Measurements from ENCODE around the gene GRIK4. TPM values are rescaled to one million over a fixed set of nuclear protein-coding genes. Genes with fewer than 3 reads are reported as not detected.
"Not testable (repeated sequence)": the region's sequence is repeated elsewhere in the genome, so short reads cannot be mapped to it uniquely, and the experiment has no call there.

The GRIK4 gene
- total RNA-seq, 1 donor from 2014 or later = 0.52 TPM

DNA sequence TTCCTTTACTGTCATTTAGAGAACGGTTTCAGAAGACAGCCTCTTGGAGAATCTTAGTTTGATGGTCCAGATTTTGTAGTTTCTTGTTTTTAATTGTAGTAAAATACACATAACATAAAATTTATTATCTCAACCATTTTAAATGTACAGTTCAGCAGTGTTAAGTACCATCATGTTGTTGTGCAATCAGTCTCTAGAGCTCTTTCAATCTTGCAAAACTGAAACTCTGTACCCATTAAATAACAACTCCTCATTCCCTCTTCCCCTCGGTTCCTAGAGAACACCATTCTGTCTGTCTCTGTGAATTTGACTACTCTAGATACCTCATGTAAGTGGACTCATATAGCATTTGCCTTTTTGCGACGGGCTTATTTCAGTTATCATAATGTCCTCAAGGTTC is 69.8 kb downstream of the GRIK4 start:
- Histone ChIP-seq H3K4me3 (ENCODE audit: low read length in 3 of 3) (no peak overlapping the region), H3K9me3 (ENCODE audit: control insufficient read depth in 3 of 3, low read length in 3 of 3) (peaks cover 0 to 4% (median 0%) of the 10 kb centered on the region in 3 donors), H3K4me1 (ENCODE audit: control insufficient read depth in 3 of 3, insufficient read depth in 3 of 3, low read length in 3 of 3) (no peaks in the 10 kb centered on the region), H3K9ac (ENCODE audit: low read depth in 1 of 3, low read length in 3 of 3) (no peak overlapping the region), H3K27me3 (ENCODE audit: control insufficient read depth in 3 of 3, insufficient read depth in 3 of 3, low read length in 3 of 3) (peaks cover 0 to 25% (median 19%) of the 10 kb centered on the region in 3 donors), H3K36me3 (ENCODE audit: control insufficient read depth in 3 of 3, insufficient read depth in 3 of 3, low read length in 3 of 3) (no peaks in the 10 kb centered on the region), H3K27ac (ENCODE audit: low read depth, low read length) (no peak overlapping the region)

GRCh38 chr11:120582535-120582934 is 71.0 kb downstream of the GRIK4 start:
- H3K27ac ChIP-seq (ENCODE audit: low read depth, low read length); H3K9ac ChIP-seq (ENCODE audit: low read depth in 1 of 3, low read length in 3 of 3); H3K36me3 ChIP-seq (ENCODE audit: control insufficient read depth in 3 of 3, insufficient read depth in 3 of 3, low read length in 3 of 3); H3K9me3 ChIP-seq (ENCODE audit: control insufficient read depth in 3 of 3, low read length in 3 of 3); H3K4me3 ChIP-seq (ENCODE audit: low read length in 3 of 3); H3K4me1 ChIP-seq (ENCODE audit: control insufficient read depth in 3 of 3, insufficient read depth in 3 of 3, low read length in 3 of 3): not testable (repeated sequence)
- H3K27me3 ChIP-seq (ENCODE audit: control insufficient read depth in 3 of 3, insufficient read depth in 3 of 3, low read length in 3 of 3) = peaks cover 0 to 18% (median 18%) of the 10 kb centered on the region in 3 donors

DNA sequence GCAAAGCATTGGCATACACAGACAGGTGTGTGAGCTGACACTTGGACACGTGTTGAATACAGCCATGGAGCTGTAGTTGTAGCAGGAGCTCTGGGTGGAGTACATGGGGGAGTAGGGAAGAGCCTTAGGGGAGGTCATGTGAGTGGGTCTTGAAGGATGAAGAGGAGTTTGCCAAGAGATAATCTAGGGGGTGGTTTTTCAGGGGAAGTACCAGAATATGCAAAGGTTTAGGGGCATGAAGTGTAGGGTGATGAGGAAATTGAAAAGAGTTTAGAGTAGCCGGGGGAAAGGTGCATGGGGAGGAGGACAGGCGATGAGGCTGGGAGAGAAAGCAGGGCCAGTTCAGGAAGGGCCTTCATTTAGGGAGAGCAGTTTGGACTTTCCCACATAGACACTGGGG is 74.5 kb downstream of the GRIK4 start:
- Histone ChIP-seq H3K4me1 (ENCODE audit: control insufficient read depth in 3 of 3, insufficient read depth in 3 of 3, low read length in 3 of 3) (no peaks in the 10 kb centered on the region), H3K36me3 (ENCODE audit: control insufficient read depth in 3 of 3, insufficient read depth in 3 of 3, low read length in 3 of 3) (no peaks in the 10 kb centered on the region), H3K4me3 (ENCODE audit: low read length in 3 of 3) (no peak overlapping the region), H3K9ac (ENCODE audit: low read depth in 1 of 3, low read length in 3 of 3) (no peak overlapping the region), H3K27ac (ENCODE audit: low read depth, low read length) (no peak overlapping the region), H3K9me3 (ENCODE audit: control insufficient read depth in 3 of 3, low read length in 3 of 3) (peaks cover 0 to 4% (median 0%) of the 10 kb centered on the region in 3 donors), H3K27me3 (ENCODE audit: control insufficient read depth in 3 of 3, insufficient read depth in 3 of 3, low read length in 3 of 3) (peaks cover 0 to 7% (median 0%) of the 10 kb centered on the region in 3 donors)

GRCh38 chr11:120586728-120587127 is 75.2 kb downstream of the GRIK4 start:
- peaks cover 0 to 4% (median 0%) of the 10 kb centered on the region in 3 donors for H3K9me3 ChIP-seq (ENCODE audit: control insufficient read depth in 3 of 3, low read length in 3 of 3)
- H3K27ac ChIP-seq (ENCODE audit: low read depth, low read length) = no peak overlapping the region

DNA sequence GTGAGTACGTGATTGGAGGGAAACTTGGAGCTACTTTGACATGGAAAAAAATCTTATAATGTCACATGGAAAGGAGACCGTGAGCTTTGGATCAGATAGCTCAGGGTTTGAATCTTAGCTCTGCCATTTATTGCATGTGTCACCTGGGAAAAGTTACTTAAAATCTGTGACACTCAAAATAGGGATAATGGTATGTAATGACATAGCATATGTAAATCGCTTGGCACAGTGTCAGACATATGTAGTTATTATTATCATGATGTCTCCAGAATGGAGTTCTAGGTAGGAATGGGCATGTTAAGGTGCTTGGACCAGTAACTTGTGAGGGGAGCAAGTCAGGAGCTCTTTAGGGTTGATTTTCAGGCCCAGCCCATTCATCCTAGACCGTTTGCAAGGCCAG is 75.8 kb downstream of the GRIK4 start:
- Histone ChIP-seq H3K36me3 (ENCODE audit: control insufficient read depth in 3 of 3, insufficient read depth in 3 of 3, low read length in 3 of 3) (no peaks in the 10 kb centered on the region), H3K4me3 (ENCODE audit: low read length in 3 of 3) (no peak overlapping the region), H3K4me1 (ENCODE audit: control insufficient read depth in 3 of 3, insufficient read depth in 3 of 3, low read length in 3 of 3) (no peaks in the 10 kb centered on the region), H3K9me3 (ENCODE audit: control insufficient read depth in 3 of 3, low read length in 3 of 3) (peaks cover 0 to 4% (median 0%) of the 10 kb centered on the region in 3 donors), H3K27me3 (ENCODE audit: control insufficient read depth in 3 of 3, insufficient read depth in 3 of 3, low read length in 3 of 3) (peaks cover 0 to 7% (median 5%) of the 10 kb centered on the region in 3 donors), H3K27ac (ENCODE audit: low read depth, low read length) (no peak overlapping the region), H3K9ac (ENCODE audit: low read depth in 1 of 3, low read length in 3 of 3) (no peak overlapping the region)

More at GRCh38 chr11:120586728-120587127, 75.2 kb downstream of the GRIK4 start:
- H3K27me3 ChIP-seq (ENCODE audit: control insufficient read depth in 3 of 3, insufficient read depth in 3 of 3, low read length in 3 of 3) = peaks cover 0 to 7% (median 4%) of the 10 kb centered on the region in 3 donors
- no peak overlapping the region for H3K9ac ChIP-seq (ENCODE audit: low read depth in 1 of 3, low read length in 3 of 3)
- H3K4me1 ChIP-seq (ENCODE audit: control insufficient read depth in 3 of 3, insufficient read depth in 3 of 3, low read length in 3 of 3) = no peaks in the 10 kb centered on the region
- H3K4me3 ChIP-seq (ENCODE audit: low read length in 3 of 3) = no peak overlapping the region
- H3K36me3 ChIP-seq (ENCODE audit: control insufficient read depth in 3 of 3, insufficient read depth in 3 of 3, low read length in 3 of 3) = no peaks in the 10 kb centered on the region

DNA sequence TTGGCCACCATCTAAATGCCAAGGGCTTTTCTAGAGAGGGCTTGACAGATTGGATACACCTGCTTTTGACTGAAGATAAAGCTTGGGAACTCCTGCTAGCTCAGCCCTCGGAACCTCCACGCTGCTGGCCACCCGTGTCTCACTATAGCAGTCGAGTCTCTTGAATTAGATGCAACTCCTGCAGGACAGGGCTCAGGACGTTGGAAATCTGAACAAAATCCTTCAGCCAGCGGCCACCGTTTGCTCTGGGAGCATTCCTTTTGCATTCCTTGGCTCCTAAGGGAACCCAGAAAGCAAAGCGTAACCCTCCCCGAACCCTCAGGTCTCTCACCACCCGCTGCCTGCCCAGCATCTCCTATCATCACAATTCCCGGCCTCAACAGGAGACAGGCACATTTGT is 77.8 kb downstream of the GRIK4 start:
- Histone ChIP-seq H3K36me3 (ENCODE audit: control insufficient read depth in 3 of 3, insufficient read depth in 3 of 3, low read length in 3 of 3) (no peaks in the 10 kb centered on the region), H3K27ac (ENCODE audit: low read depth, low read length) (no peak overlapping the region), H3K4me3 (ENCODE audit: low read length in 3 of 3) (no peak overlapping the region), H3K9ac (ENCODE audit: low read depth in 1 of 3, low read length in 3 of 3) (no peak overlapping the region), H3K4me1 (ENCODE audit: control insufficient read depth in 3 of 3, insufficient read depth in 3 of 3, low read length in 3 of 3) (no peaks in the 10 kb centered on the region), H3K27me3 (ENCODE audit: control insufficient read depth in 3 of 3, insufficient read depth in 3 of 3, low read length in 3 of 3) (peaks cover 0 to 7% (median 5%) of the 10 kb centered on the region in 3 donors), H3K9me3 (ENCODE audit: control insufficient read depth in 3 of 3, low read length in 3 of 3) (peaks cover 0 to 3% (median 0%) of the 10 kb centered on the region in 3 donors)

DNA sequence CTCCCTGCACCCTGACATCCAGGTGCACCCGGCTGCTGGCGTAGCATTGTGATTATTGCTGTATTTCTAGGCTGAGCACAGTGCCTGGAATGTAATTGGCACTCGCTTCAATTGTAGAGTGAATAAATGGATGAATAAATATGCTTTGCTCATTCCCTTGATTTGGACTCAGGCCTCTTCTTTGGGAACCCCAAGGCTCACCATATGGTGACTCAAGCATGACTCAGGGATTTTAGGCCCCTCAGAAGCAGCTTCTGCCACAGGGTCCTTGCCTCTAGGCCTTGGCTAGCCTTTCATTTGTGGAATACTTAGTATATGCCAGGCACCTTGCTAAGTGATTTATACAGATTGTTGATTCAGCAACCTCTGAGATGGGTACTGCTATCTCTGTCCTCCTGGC is 78.9 kb downstream of the GRIK4 start:
- H3K9ac ChIP-seq (ENCODE audit: low read depth in 1 of 3, low read length in 3 of 3) = no peak overlapping the region
- no peaks in the 10 kb centered on the region for H3K9me3 ChIP-seq (ENCODE audit: control insufficient read depth in 3 of 3, low read length in 3 of 3)
- H3K4me3 ChIP-seq (ENCODE audit: low read length in 3 of 3) = no peak overlapping the region
- peaks cover 0 to 7% (median 5%) of the 10 kb centered on the region in 3 donors for H3K27me3 ChIP-seq (ENCODE audit: control insufficient read depth in 3 of 3, insufficient read depth in 3 of 3, low read length in 3 of 3)
- H3K27ac ChIP-seq (ENCODE audit: low read depth, low read length) = no peak overlapping the region
- no peaks in the 10 kb centered on the region for H3K4me1 ChIP-seq (ENCODE audit: control insufficient read depth in 3 of 3, insufficient read depth in 3 of 3, low read length in 3 of 3)
- no peaks in the 10 kb centered on the region for H3K36me3 ChIP-seq (ENCODE audit: control insufficient read depth in 3 of 3, insufficient read depth in 3 of 3, low read length in 3 of 3)

- Histone ChIP-seq H3K9ac (ENCODE audit: low read depth in 1 of 3, low read length in 3 of 3) (no peak overlapping the region), H3K4me1 (ENCODE audit: control insufficient read depth in 3 of 3, insufficient read depth in 3 of 3, low read length in 3 of 3) (no peaks in the 10 kb centered on the region), H3K4me3 (ENCODE audit: low read length in 3 of 3) (no peak overlapping the region), H3K36me3 (ENCODE audit: control insufficient read depth in 3 of 3, insufficient read depth in 3 of 3, low read length in 3 of 3) (no peaks in the 10 kb centered on the region), H3K9me3 (ENCODE audit: control insufficient read depth in 3 of 3, low read length in 3 of 3) (no peaks in the 10 kb centered on the region), H3K27ac (ENCODE audit: low read depth, low read length) (no peak overlapping the region), H3K27me3 (ENCODE audit: control insufficient read depth in 3 of 3, insufficient read depth in 3 of 3, low read length in 3 of 3) (peaks cover 5 to 8% (median 7%) of the 10 kb centered on the region in 3 donors)
Observed at GRCh38 chr11:120594746-120595145, 83.2 kb downstream of the GRIK4 start.

GRCh38 chr11:120595557-120595956 is 84.0 kb downstream of the GRIK4 start:
- Histone ChIP-seq H3K4me1 (ENCODE audit: control insufficient read depth in 3 of 3, insufficient read depth in 3 of 3, low read length in 3 of 3) (no peaks in the 10 kb centered on the region), H3K9me3 (ENCODE audit: control insufficient read depth in 3 of 3, low read length in 3 of 3) (no peaks in the 10 kb centered on the region), H3K4me3 (ENCODE audit: low read length in 3 of 3) (no peak overlapping the region), H3K9ac (ENCODE audit: low read depth in 1 of 3, low read length in 3 of 3) (no peak overlapping the region), H3K36me3 (ENCODE audit: control insufficient read depth in 3 of 3, insufficient read depth in 3 of 3, low read length in 3 of 3) (no peaks in the 10 kb centered on the region), H3K27me3 (ENCODE audit: control insufficient read depth in 3 of 3, insufficient read depth in 3 of 3, low read length in 3 of 3) (peaks cover 5 to 8% (median 7%) of the 10 kb centered on the region in 3 donors), H3K27ac (ENCODE audit: low read depth, low read length) (no peak overlapping the region)

DNA sequence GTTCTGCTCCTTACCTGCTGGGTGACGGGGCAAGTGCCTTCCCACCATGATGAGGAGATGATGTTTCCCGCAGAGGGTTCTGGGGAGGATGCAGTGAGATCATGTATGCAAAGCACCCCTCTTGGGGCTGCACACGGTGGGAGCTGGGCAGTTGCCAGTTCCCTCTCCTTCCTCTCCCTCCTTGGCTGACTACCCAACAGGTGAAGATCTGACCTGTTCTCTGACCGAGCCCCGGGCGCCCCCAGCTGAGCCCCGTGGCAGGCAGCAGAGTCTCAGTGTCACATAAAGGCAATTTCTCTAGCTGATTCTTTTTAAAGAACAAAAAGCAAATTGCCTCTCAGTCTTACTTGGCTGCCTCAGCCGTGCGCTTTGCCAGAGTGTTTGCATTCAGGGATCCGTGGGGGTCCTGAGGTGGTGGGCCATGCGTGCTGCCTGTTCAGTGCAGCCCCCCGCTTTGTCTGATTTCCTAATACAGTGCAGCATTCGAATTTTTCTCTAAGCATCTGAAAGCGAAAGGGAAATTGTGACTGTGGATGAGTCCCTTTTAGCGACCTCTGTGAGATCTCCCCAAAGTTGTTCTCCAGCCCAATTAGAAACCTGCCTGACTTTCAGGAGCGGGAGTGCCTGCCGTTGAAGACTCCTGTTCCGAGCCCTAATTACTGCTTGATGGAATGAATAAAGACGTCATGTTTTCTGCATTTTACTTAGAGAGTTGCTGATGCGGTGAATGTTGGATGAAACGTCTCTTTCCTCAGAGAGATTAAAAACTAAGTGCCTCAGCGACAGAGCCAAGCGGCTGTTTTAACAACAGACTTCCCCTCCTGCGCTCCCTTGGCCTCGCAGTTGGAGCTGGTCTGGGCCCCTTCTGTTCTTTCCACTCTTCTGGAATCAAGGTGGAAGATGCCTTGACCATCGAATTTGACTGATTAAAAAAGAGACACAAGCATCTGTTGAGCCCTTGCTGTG is 86.0 kb downstream of the GRIK4 start:
- H3K36me3 ChIP-seq (ENCODE audit: control insufficient read depth in 3 of 3, insufficient read depth in 3 of 3, low read length in 3 of 3) = no peaks in the 10 kb centered on the region
- H3K27me3 ChIP-seq (ENCODE audit: control insufficient read depth in 3 of 3, insufficient read depth in 3 of 3, low read length in 3 of 3) = peaks cover 0 to 10% (median 8%) of the 10 kb centered on the region in 3 donors
- no peaks in the 10 kb centered on the region for H3K4me1 ChIP-seq (ENCODE audit: control insufficient read depth in 3 of 3, insufficient read depth in 3 of 3, low read length in 3 of 3)
- no peaks in the 10 kb centered on the region for H3K9me3 ChIP-seq (ENCODE audit: control insufficient read depth in 3 of 3, low read length in 3 of 3)
- H3K9ac ChIP-seq (ENCODE audit: low read depth in 1 of 3, low read length in 3 of 3) = no peak overlapping the region
- H3K27ac ChIP-seq (ENCODE audit: low read depth, low read length) = no peak overlapping the region
- H3K4me3 ChIP-seq (ENCODE audit: low read length in 3 of 3) = no peak overlapping the region

Data from skeletal muscle tissue (tissue), 4 donors.